A549 (cell line): ENCODE data around the gene TRIM7. TPM values are rescaled to one million over a fixed set of nuclear protein-coding genes. Genes with fewer than 3 reads are reported as not detected.

Experiments
- ATAC-seq, 2 experiments: fragments of 200-7000 bp in 1 of 2; fragments of >200 bp in 1 of 2; cut with Nextera tagmentation in 1 of 2; cut with Tn5 transposase in 1 of 2; 3 replicates each; pipeline versions ENCODE4 v1.8.0 to v1.9.1; 2018 to 2020; ENCODE audit warnings: mild to moderate bottlenecking in 1 of 2, moderate library complexity in 1 of 2
- CTCF ChIA-PET: fragments of 300-600 bp; sonication (Branson Sonifier 250); formaldehyde crosslinking; extraction: SDS; loops from one replicate; lab custom pipeline; 2021; ENCODE audit warnings: antibody characterized with exemption, inconsistent platforms; lab: Yijun Ruan, JAX
- POLR2A ChIA-PET: fragments of 350-600 bp; formaldehyde crosslinking; extraction: SDS; loops from one replicate; lab custom pipeline; 2021; ENCODE audit warnings: antibody characterized with exemption, inconsistent platforms; lab: Yijun Ruan, JAX
- DNase-seq, 2 experiments: peaks; one replicate each; pipeline versions ENCODE4 v3.0.0 to v3.0.0-alpha.2; 2011 to 2016; ENCODE audit warnings: low read depth in 1 of 2, low spot score in 1 of 2
- FAIRE-seq: peaks from 2 replicates; lab custom pipeline; 2011; peaks lifted over from hg19 to GRCh38; lab: Jason Lieb, UNC
- H3K27ac ChIP-seq, 2 experiments: fragments of >200 bp; sonication (Bioruptor Twin); formaldehyde crosslinking; 3 replicates each; pipeline ENCODE4 v1.5.1; 2016 to 2017
- H3K4me1 ChIP-seq: fragments of >200 bp; sonication (Bioruptor Twin); formaldehyde crosslinking; 3 replicates; pipeline ENCODE4 v1.6.1; 2016
- H3K4me2 ChIP-seq: fragments of >200 bp; sonication (Bioruptor Twin); formaldehyde crosslinking; 3 replicates; pipeline ENCODE4 v1.6.1; 2016
- H3K4me3 ChIP-seq: fragments of >200 bp; sonication (Bioruptor Twin); formaldehyde crosslinking; 3 replicates; pipeline ENCODE4 v1.5.1; 2016
- H3K9me3 ChIP-seq: fragments of >200 bp; sonication (Bioruptor Twin); formaldehyde crosslinking; 3 replicates; pipeline ENCODE4 v1.6.1; 2016
- BHLHE40 ChIP-seq: IDR thresholded peaks from 2 replicates; pipeline ENCODE4 v1.6.1; 2012; ENCODE audit warnings: low read depth, low read length, inconsistent platforms
- CHD2 ChIP-seq: fragments of 150-350 bp; IDR thresholded peaks from 2 replicates; pipeline ENCODE4 v1.6.1; 2014; ENCODE audit warnings: low read length; ENCODE audit not compliant: partially characterized antibody
- ESRRA ChIP-seq: fragments of 150-350 bp; IDR thresholded peaks from 2 replicates; pipeline ENCODE4 v1.6.1; 2014; ENCODE audit warnings: mild to moderate bottlenecking, low read length, borderline replicate concordance
- FOXS1 ChIP-seq: fragments of 250-450 bp; sonication (Bioruptor Pico); IDR thresholded peaks from 2 replicates; pipeline ENCODE4 v1.5.0; 2020; ENCODE audit warnings: mild to moderate bottlenecking, moderate library complexity
- GATA3 ChIP-seq: IDR thresholded peaks from 2 replicates; pipeline ENCODE4 v1.6.1; 2012; ENCODE audit warnings: borderline replicate concordance
- HOXA7 ChIP-seq: fragments of 250-450 bp; sonication (Bioruptor Pico); IDR thresholded peaks from 2 replicates; pipeline ENCODE4 v1.5.0; 2020; ENCODE audit warnings: mild to moderate bottlenecking, moderate library complexity
- HOXB13 ChIP-seq: fragments of 250-450 bp; sonication (Bioruptor Pico); IDR thresholded peaks from 2 replicates; pipeline ENCODE4 v1.5.0; 2020; ENCODE audit warnings: low read depth, mild to moderate bottlenecking, moderate library complexity
- MAZ ChIP-seq: fragments of 150-350 bp; IDR thresholded peaks from 2 replicates; pipeline ENCODE4 v1.6.1; 2014; ENCODE audit warnings: antibody characterized with exemption, low read depth, low read length, borderline replicate concordance
- NFE2L2 ChIP-seq: fragments of 150-350 bp; conservative IDR thresholded peaks from 2 replicates; pipeline ENCODE4 v1.6.1; 2014; ENCODE audit warnings: low read length
- NPAS2 ChIP-seq: fragments of 250-450 bp; sonication (Bioruptor Pico); IDR thresholded peaks from 2 replicates; pipeline ENCODE4 v1.8.0; 2022; ENCODE audit warnings: mild to moderate bottlenecking, moderate library complexity, borderline replicate concordance
- PHF8 ChIP-seq: fragments of 200-600 bp; sonication (generic); IDR thresholded peaks from 2 replicates; pipeline ENCODE4 v1.6.1; 2016; ENCODE audit warnings: low read depth, mild to moderate bottlenecking, antibody characterized with exemption, moderate library complexity, borderline replicate concordance
- POLR2AphosphoS2 ChIP-seq: conservative IDR thresholded peaks from 2 replicates; pipeline ENCODE4 v1.6.1; 2012; ENCODE audit warnings: low read length, improper control_type of control experiment, inconsistent platforms
- RARB ChIP-seq: fragments of 250-450 bp; sonication (Bioruptor Pico); IDR thresholded peaks from 2 replicates; pipeline ENCODE4 v1.8.0; 2021; ENCODE audit warnings: mild to moderate bottlenecking, moderate library complexity
- RFX5 ChIP-seq: fragments of 450-650 bp; IDR thresholded peaks from 2 replicates; pipeline ENCODE4 v1.7.1; 2014; ENCODE audit warnings: antibody characterized with exemption, mild to moderate bottlenecking, moderate library complexity
- SREBF2 ChIP-seq: fragments of 450-650 bp; IDR thresholded peaks from 2 replicates; pipeline ENCODE4 v1.6.1; 2014; ENCODE audit warnings: mild to moderate bottlenecking, moderate library complexity
- TFCP2L1 ChIP-seq: fragments of 250-450 bp; sonication (Bioruptor Pico); IDR thresholded peaks from 2 replicates; pipeline ENCODE4 v1.5.0; 2021; ENCODE audit warnings: mild to moderate bottlenecking
- TP53 ChIP-seq: fragments of 250-450 bp; sonication (Bioruptor Pico); IDR thresholded peaks from 2 replicates; pipeline ENCODE4 v1.5.0; 2021; ENCODE audit warnings: mild to moderate bottlenecking, moderate library complexity
- ZC3H11A ChIP-seq: fragments of 450-650 bp; IDR thresholded peaks from 2 replicates; pipeline ENCODE4 v1.6.1; 2014; ENCODE audit warnings: antibody characterized with exemption, mild to moderate bottlenecking
- WGBS: methylation state at CpG from one replicate; pipeline ENCODE4 v1.1.6; 2017; ENCODE audit errors: missing lambda C conversion rate; 5-methylcytosine and 5-hydroxymethylcytosine counted together
- polyA plus RNA-seq, 4 experiments: library from polyadenylated mRNA; depleted of rRNA in 3 of 4; stranded (reverse); fragments of >200 nt; fragmentation: RNase III in 1 of 4; extraction: RNeasy Plus Mini Kit Qiagen cat#74134 plus additional on column Dnase treatment in 1 of 4; gene quantifications; 2 replicates in 3 of 4; 3 replicates in 1 of 4; pipeline ENCODE4 v1.2.3, GENCODE V29; 2011 to 2017
- small RNA-seq, 6 experiments: library from RNA; depleted of rRNA; stranded (forward); fragments of <200 nt; gene quantifications; one replicate each; pipeline ENCODE3, GENCODE V24; 2012
- TF ChIP-seq, protein P1 (sequence below): IDR thresholded peaks from 2 replicates; pipeline ENCODE4 v1.6.1; 2012; ENCODE audit warnings: low read depth, borderline replicate concordance

The TRIM7 gene
- polyA plus RNA-seq, 2 of the 4 experiments (the other 2 are of a cell fraction), result 21.8 to 30.7 TPM

DNA sequence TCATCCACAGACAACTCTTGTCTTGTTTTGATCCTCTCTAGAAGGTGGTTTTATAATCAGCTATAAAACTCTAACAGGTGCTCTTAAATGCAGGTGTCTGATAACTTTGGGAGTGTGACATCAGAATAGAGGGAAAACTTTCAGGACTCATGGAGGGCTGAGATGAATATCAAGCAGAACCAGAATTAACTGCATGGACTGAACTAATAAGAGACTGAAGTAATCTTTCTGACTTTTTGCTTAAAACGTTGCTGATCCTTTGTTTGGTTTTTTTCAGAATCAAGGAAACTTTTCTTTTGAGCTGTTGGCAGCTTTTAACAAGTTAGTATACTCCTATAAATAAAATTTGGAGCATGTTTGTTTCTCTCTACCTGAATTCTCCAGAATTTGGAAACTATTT, 59.9 kb downstream of the TRIM7 start:
- no peak for ATAC-seq
- POLR2A ChIA-PET, result no interaction called here
- H3K4me3 ChIP-seq, result no peak overlapping the region
- H3K4me2 ChIP-seq, result no peak overlapping the region
- no peaks in the 10 kb centered on the region for H3K4me1 ChIP-seq
- no peak for TF ChIP-seq NPAS2 (CRISPR knock-in tag)
- TF ChIP-seq ESRRA, result no peak
- TF ChIP-seq CHD2, result no peak
- no peak for TF ChIP-seq FOXS1 (CRISPR knock-in tag)
- no peak for TF ChIP-seq HOXB13 (CRISPR knock-in tag)
- no peak for TF ChIP-seq TFCP2L1 (CRISPR knock-in tag)
- TF ChIP-seq, protein P1, sequence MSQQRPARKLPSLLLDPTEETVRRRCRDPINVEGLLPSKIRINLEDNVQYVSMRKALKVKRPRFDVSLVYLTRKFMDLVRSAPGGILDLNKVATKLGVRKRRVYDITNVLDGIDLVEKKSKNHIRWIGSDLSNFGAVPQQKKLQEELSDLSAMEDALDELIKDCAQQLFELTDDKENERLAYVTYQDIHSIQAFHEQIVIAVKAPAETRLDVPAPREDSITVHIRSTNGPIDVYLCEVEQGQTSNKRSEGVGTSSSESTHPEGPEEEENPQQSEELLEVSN, result no peak
- TF ChIP-seq NFE2L2, result no peak
- TF ChIP-seq RFX5, result no peak
- TF ChIP-seq GATA3, result no peak
- TF ChIP-seq MAZ, result no peak
- no peak for TF ChIP-seq BHLHE40
- no peak for TF ChIP-seq SREBF2
- no peak for TF ChIP-seq RARB (CRISPR knock-in tag)
- TF ChIP-seq ZC3H11A, result no peak
- TF ChIP-seq PHF8, result no peak
- no peak for TF ChIP-seq POLR2AphosphoS2
- no peak for TF ChIP-seq HOXA7
- no peak for TF ChIP-seq TP53
- no peak for FAIRE-seq
- H3K9me3 ChIP-seq, result no peaks in the 10 kb centered on the region
- CTCF ChIA-PET, result interaction anchor here (0.6 kb wide), 1 partner anchor 14 kb away, joined by 3 read pairs; no protein-coding TSS in a partner anchor
- no peak overlapping the region for H3K27ac ChIP-seq
- WGBS, result 2% methylated on average over 1 of the region's 1 CpG
- no peak for DNase-seq

Small RNA genes lying within 50 kb of the gene (small RNA-seq; reads per million reads assigned to genes)
- gene MIR4638, result 0 reads per million in 6 experiments
- 0 reads per million in 6 experiments for gene SNORD95
- gene SNORD96A, result 0 reads per million in 6 experiments

Other genes with a start within 250 kb of the TRIM7 start
- gene BTNL3, start 216.3 kb downstream of the TRIM7 start, polyA plus RNA-seq (2011; rRNA removed), result not detected in 2 replicates
- not detected in 3 replicates for gene BTNL3, start 216.3 kb downstream of the TRIM7 start, polyA plus RNA-seq (2017; fragmentation: RNase III; extraction: RNeasy Plus Mini Kit Qiagen cat#74134 plus additional on column Dnase treatment)
- 0.85 and 0.89 TPM in 2 replicates for gene BTNL9, start 164.9 kb downstream of the TRIM7 start, polyA plus RNA-seq (2011; rRNA removed)
- gene BTNL9, start 164.9 kb downstream of the TRIM7 start, polyA plus RNA-seq (2017; fragmentation: RNase III; extraction: RNeasy Plus Mini Kit Qiagen cat#74134 plus additional on column Dnase treatment), result 1.2 to 1.8 TPM (median 1.5 TPM) in 3 replicates
- gene OR2V1, start 74.0 kb downstream of the TRIM7 start, polyA plus RNA-seq (2011; rRNA removed), result not detected in 2 replicates
- not detected in 3 replicates for gene OR2V1, start 74.0 kb downstream of the TRIM7 start, polyA plus RNA-seq (2017; fragmentation: RNase III; extraction: RNeasy Plus Mini Kit Qiagen cat#74134 plus additional on column Dnase treatment)
- not detected in 2 replicates for gene OR2V2, start 57.6 kb downstream of the TRIM7 start, polyA plus RNA-seq (2011; rRNA removed)
- not detected in 3 replicates for gene OR2V2, start 57.6 kb downstream of the TRIM7 start, polyA plus RNA-seq (2017; fragmentation: RNase III; extraction: RNeasy Plus Mini Kit Qiagen cat#74134 plus additional on column Dnase treatment)
- 17.0 and 22.7 TPM in 2 replicates for gene TRIM41, start 18.1 kb upstream of the TRIM7 start, polyA plus RNA-seq (2011; rRNA removed)
- 29.7 to 35.0 TPM (median 32.5 TPM) in 3 replicates for gene TRIM41, start 18.1 kb upstream of the TRIM7 start, polyA plus RNA-seq (2017; fragmentation: RNase III; extraction: RNeasy Plus Mini Kit Qiagen cat#74134 plus additional on column Dnase treatment)
- gene RACK1, start 38.7 kb upstream of the TRIM7 start, polyA plus RNA-seq (2011; rRNA removed), result 3,139 and 4,035 TPM in 2 replicates
- 2,466 to 2,717 TPM (median 2,590 TPM) in 3 replicates for gene RACK1, start 38.7 kb upstream of the TRIM7 start, polyA plus RNA-seq (2017; fragmentation: RNase III; extraction: RNeasy Plus Mini Kit Qiagen cat#74134 plus additional on column Dnase treatment)
- 10.9 and 11.1 TPM in 2 replicates for gene TRIM52, start 55.9 kb upstream of the TRIM7 start, polyA plus RNA-seq (2011; rRNA removed)
- 10.9 to 13.1 TPM (median 12.1 TPM) in 3 replicates for gene TRIM52, start 55.9 kb upstream of the TRIM7 start, polyA plus RNA-seq (2017; fragmentation: RNase III; extraction: RNeasy Plus Mini Kit Qiagen cat#74134 plus additional on column Dnase treatment)
- not detected in 2 replicates for gene OR4F3, start 162.1 kb upstream of the TRIM7 start, polyA plus RNA-seq (2011; rRNA removed)
- gene OR4F3, start 162.1 kb upstream of the TRIM7 start, polyA plus RNA-seq (2017; fragmentation: RNase III; extraction: RNeasy Plus Mini Kit Qiagen cat#74134 plus additional on column Dnase treatment), result not detected in 3 replicates